Heart left ventricle (tissue), 13 donors: Measurements from ENCODE around the gene TREM2.

Source experiments
- CTCF ChIP-seq, 12 donors: fragments of 200-600 bp; sonication (generic) in 4 of 12; IDR thresholded peaks; one replicate each; pipeline versions ENCODE4 v1.5.0 to v1.8.0; 2018 to 2022; ENCODE audit warnings: antibody characterized with exemption in 12 of 12, mild to moderate bottlenecking in 5 of 12
- POLR2A ChIP-seq, 2 donors: fragments of 450-650 bp; IDR thresholded peaks; one replicate each; pipeline ENCODE4 v1.6.1; 2017; ENCODE audit warnings: antibody characterized with exemption in 2 of 2, mild to moderate bottlenecking in 2 of 2, moderate library complexity in 2 of 2
- donor health status: ischemic (EF 13 %, LVEDD 7.1; RV severe dilation, severe dysfunction).
- donor health status: DM: no; HTN: yes; CAD: no.
- donor health status: DM: no; HTN: no; CAD: no.
- donor health status: ischemic (EF 25% LVEDD 6.9; RV normal size, moderate dysfunction).
- donor health status: ischemic (EF 25% LVEDD 5.7; RV mildly dilated, moderate dysfunction).
- donor health status: ischemic (EF 35%, LVEDD 5.7; RV mildly dilated, moderate dysfunction).
- donor health status: nonischemic (EF 11% LVEDD 7.7; RV severe dilation, severe dysfunction).
- donor health status: DM: yes; HTN: yes; CAD: no.
- donor health status: PGD.
- donor health status: ischemic (EF 29% LVEDD 5.4; RV normal size, mild dysfunction).
- donor health status: nonischemic (EF 23%, LVEDD 6.1; RV moderate dilation, normal function).

GRCh38 chr6:41135062-41135832 lies 27.7 kb downstream of the TREM2 start:
- TF ChIP-seq CTCF (IDR thresholded peaks at IDR 0.05) (no peak), POLR2A (IDR thresholded peaks at IDR 0.05) (no peak)
